NOMO-1 (cell line): Measurements from ENCODE around the gene IL20.

Experiments
- DNase-seq, 2 experiments: peaks; one replicate each; lab custom pipeline; 2025; ENCODE audit not compliant: unreplicated experiment in 2 of 2; lab: John Stamatoyannopoulos, UW

Gene IL20

GRCh38 chr1:206864939-206865671, at the start of gene IL20:
Gene IL20, plus strand, starts transcription at chr1:206865623. Its CDS starts 230 bp downstream, at chr1:206865853.
- peak; percentile 63 to 67 for DNase-seq

GRCh38 chr1:206816390-206817287, 48.8 kb upstream of the IL20 start:
- no peak for DNase-seq

- DNase-seq: no peak
Measured at GRCh38 chr1:206821493-206821892, 43.9 kb upstream of the IL20 start.

GRCh38 chr1:206823727-206824126, 41.7 kb upstream of the IL20 start:
- DNase-seq: no peak

- peak; percentile 27 to 59 for DNase-seq
Measured at GRCh38 chr1:206824331-206824730, 41.1 kb upstream of the IL20 start.

- peak in 1 of 2 experiments; percentile 23 for DNase-seq
Measured at GRCh38 chr1:206826394-206826793, 39.0 kb upstream of the IL20 start.

GRCh38 chr1:206828061-206828460, 37.4 kb upstream of the IL20 start:
- DNase-seq: no peak

GRCh38 chr1:206828765-206829164, 36.7 kb upstream of the IL20 start:
- DNase-seq: no peak

- no peak for DNase-seq
Measured at GRCh38 chr1:206829282-206829681, 36.1 kb upstream of the IL20 start.

GRCh38 chr1:206829875-206830274, 35.5 kb upstream of the IL20 start:
- peak; percentile 78 to 87 for DNase-seq

GRCh38 chr1:206831650-206832049, 33.8 kb upstream of the IL20 start:
- DNase-seq: peak in 1 of 2 experiments; percentile 48

- DNase-seq: peak in 1 of 2 experiments; percentile 37
Measured at GRCh38 chr1:206832352-206832880, 33.0 kb upstream of the IL20 start.

- peak; percentile 88 to 93 for DNase-seq
Measured at GRCh38 chr1:206833106-206833680, 32.2 kb upstream of the IL20 start.

- DNase-seq: no peak
Measured at GRCh38 chr1:206833801-206834200, 31.6 kb upstream of the IL20 start.

- DNase-seq: no peak
Measured at GRCh38 chr1:206834217-206834616, 31.2 kb upstream of the IL20 start.

GRCh38 chr1:206834711-206835110, 30.7 kb upstream of the IL20 start:
- peak; percentile 87 to 92 for DNase-seq

- no peak for DNase-seq
Measured at GRCh38 chr1:206835186-206835585, 30.2 kb upstream of the IL20 start.

- DNase-seq: no peak
Measured at GRCh38 chr1:206836111-206836510, 29.3 kb upstream of the IL20 start.

- DNase-seq: no peak
Measured at GRCh38 chr1:206839006-206839560, 26.3 kb upstream of the IL20 start.

GRCh38 chr1:206839857-206840256, 25.6 kb upstream of the IL20 start:
- DNase-seq: no peak
